Skin epidermis (tissue), 12 donors: ENCODE measurements around the gene C22orf23.

Experiments
- H3K27ac ChIP-seq, 21 experiments: fragments of 200-600 bp; sonication (generic) in 11 of 21; one replicate each; pipeline ENCODE4 v1.5.0; 2020; ENCODE audit warnings: mild to moderate bottlenecking in 3 of 21, inconsistent platforms in 2 of 21, moderate library complexity in 2 of 21
- H3K4me3 ChIP-seq, 7 experiments: fragments of 200-600 bp; sonication (generic) in 2 of 7; one replicate each; pipeline ENCODE4 v1.5.0; 2020; ENCODE audit warnings: inconsistent platforms in 2 of 7, mild to moderate bottlenecking in 2 of 7, moderate library complexity in 1 of 7

C22orf23 gene

DNA sequence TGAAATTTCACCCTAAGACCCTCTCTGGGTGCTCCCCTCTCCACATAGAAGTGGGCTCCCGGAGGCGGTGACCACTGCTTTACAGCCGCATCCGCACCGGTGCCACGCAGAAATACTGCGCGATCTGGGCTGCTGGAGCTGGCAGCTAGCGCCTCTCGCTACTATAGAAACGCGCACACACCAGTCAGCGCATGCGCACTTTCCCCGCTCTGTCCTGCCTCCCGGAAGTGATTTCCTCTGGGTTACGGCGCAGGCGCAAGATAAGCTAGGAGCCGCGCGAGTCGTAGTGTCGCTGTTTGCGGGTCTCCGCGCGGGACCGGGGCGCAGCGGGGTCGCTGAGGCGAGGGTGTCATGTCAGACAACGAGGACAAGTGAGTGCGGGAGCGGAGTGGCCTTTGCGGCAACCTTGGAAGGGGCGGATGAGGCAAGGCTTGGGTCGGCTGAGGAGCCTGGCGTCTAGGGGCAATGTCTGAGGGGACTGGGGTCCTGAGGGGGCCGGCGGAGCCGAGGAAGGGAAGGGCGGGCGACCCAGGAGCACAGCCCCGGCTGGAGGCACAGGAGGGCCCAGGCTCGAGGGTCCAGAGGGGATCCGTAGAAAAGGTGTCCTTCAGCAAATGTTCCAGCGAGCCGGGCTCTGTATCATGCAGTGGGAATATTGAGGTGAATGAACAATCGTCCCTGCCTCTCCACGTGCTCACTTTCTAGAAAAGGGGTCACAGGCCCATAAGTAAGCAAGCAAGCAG lies at the start of gene C22orf23, which contains the start of gene POLR2F:
C22orf23 (minus strand) TSS at position 165 of the 743 bp plus-strand sequence. CDS start 452 bp downstream, outside the sequence.
POLR2F (plus strand) TSS at position 263 of the 743 bp plus-strand sequence; CDS start at position 352, 89 bp downstream.
- peak within 1 kb of the TSS; percentile 79 to 97 (median 90) for H3K4me3 ChIP-seq
- peak within 1 kb of the TSS; percentile 61 to 92 (median 87) for H3K27ac ChIP-seq

DNA sequence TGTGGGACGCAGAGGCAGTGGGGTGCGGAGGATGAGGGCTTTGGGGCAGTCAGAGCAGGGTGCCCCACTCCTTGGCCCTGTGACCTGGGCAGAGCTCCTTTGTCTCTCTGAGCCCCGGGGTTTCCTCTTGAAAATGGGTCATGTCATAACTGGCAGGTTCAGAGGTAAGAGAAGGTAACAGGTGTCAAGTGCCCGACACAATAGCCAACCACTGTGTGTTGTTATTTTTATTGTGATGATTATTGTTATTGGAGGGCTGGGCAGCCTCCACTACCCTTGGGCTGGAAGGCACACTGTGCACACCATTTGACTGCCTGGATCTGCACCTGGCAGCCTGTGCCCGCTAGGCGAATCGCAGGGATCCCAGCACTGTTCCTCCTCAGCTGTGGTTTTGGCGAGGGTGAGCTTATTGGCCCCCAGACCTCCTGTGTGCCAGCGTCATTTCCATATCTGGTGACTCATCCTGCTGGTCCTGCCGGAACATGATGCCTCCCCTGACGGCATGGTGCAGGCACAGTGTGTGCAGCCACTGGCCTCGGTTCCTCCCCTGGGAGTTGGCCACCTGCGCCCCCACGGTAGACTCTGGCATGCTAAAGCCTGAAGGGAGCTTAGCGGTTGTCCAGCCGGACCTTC lies 46.4 kb upstream of the C22orf23 start:
- H3K4me3 ChIP-seq: no peak overlapping the region
- peak overlapping the region in 8 of 21 experiments; percentile 15 to 67 (median 46) for H3K27ac ChIP-seq

DNA sequence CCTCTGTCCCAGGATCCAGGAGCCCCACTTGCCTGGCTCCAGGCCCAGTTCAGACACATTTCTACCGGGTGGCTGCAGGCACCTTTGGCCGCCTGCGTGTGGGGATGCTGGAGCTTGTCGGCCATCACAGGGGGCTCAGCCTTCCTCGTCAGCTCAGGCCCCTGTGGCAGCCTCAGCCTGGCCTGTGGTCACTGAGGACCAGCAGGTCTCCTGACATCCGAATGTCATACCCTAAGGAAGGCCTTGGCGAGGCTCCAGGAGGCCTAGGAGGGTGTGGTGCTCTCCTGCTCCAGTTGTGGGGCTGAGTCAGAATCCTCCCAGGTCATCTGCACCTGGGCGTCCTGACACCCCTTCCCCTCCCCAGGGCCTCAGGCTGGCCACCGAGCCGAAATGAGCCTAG lies 45.8 kb upstream of the C22orf23 start:
- Histone ChIP-seq H3K27ac (peak overlapping the region in 8 of 21 experiments; percentile 6 to 67 (median 44)), H3K4me3 (no peak overlapping the region)

DNA sequence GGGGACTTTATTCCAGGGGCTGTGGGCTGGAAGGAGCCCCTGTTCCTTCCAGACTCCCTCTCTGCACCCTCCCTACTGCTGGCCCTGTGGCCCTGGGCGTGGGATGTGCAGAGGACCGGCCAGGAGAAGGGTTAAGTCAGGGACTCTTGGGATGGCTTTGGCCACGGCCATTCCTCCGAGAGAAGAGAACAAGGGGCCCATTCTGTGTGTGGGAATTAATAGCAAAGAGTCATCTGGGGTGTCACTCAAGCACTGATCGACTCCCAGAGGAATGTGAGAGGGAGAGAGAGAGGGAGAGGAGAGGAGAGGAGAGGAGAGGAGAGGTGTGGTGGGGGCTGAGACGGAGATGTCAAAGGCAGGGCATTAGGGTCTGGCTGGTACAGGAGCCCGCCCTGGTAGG lies 45.1 kb upstream of the C22orf23 start:
- H3K27ac ChIP-seq: peak overlapping the region in 8 of 21 experiments; percentile 6 to 67 (median 42)
- no peak overlapping the region for H3K4me3 ChIP-seq

DNA sequence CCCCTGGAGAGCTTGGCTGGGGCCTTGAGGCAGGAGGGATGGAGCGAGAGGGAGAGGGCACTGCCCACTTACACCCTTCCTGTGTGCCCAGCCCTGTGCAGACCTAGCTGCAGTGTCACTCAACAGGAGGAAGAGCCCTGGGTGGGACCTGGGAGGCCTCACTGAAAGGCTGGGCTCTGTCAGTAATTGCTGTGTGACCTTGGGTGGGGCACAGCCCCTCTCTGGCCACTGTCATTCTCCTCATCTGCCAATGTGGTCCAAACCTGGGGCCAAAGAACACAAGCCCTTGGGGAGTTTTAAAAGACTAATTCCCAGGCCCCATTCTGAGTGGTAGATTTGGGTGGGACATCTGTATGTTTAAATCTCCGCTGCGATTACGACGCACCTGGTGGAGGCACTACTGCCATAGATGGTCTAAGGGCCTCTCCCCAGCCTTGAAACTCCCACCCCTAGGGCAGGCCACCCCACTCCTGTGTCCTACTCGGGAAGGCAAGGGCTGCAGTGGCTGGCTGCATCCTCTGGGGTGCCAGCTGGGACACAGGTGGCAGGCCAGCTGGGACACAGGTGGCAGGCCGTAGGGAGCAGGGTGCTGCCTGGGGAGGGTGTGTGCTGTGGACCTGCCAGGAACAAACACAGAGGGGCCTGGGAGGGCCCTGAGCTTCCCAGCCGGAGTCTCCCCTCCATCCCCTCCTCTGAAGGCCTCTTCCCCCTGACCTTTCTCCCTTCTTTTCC lies 43.3 kb upstream of the C22orf23 start:
- peak overlapping the region in 9 of 21 experiments; percentile 13 to 75 (median 32) for H3K27ac ChIP-seq
- no peak overlapping the region for H3K4me3 ChIP-seq

DNA sequence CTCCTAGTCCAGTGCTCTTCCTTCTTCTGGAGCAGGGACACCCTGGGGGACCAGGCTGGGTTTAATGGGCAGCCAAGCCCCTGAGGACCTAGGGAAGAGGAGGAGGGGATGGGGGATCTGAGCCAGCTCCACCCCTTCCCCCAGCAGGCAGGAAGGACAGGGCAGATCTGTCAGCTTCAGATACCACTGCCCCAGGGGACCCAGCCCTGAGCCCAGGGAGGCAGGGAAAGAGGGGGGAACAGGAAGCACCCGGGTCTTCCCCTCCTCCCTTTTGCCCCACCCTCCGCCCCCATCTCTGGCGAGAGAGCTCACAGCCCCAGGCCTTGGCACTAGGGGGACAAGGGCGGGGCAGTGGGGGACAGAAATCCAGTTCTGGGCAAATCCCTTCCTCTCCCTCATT lies 42.7 kb upstream of the C22orf23 start:
- Histone ChIP-seq H3K4me3 (no peak overlapping the region), H3K27ac (peak overlapping the region in 9 of 21 experiments; percentile 13 to 75 (median 31))

DNA sequence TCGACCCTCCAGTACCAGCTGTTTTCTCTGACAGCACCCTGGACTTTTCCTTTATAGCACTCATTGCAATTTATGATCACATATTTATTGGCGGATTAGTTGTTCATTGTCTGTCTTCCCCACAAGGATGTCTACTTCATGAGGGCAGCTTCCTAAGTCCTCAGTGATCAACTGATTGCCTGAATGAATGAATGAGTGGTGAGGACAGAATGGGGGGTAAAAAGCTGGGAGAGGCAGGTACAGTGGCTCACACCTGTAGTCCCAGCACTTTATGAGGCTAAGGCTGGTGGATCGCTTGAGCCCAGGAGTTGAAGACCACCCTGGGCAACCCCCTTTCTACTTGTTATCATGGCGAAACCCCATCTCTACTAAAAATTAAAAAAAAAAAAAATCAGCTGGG lies 42.1 kb upstream of the C22orf23 start:
- Histone ChIP-seq H3K27ac (peak overlapping the region in 2 of 21 experiments; percentile 27 to 75), H3K4me3 (no peak overlapping the region)

DNA sequence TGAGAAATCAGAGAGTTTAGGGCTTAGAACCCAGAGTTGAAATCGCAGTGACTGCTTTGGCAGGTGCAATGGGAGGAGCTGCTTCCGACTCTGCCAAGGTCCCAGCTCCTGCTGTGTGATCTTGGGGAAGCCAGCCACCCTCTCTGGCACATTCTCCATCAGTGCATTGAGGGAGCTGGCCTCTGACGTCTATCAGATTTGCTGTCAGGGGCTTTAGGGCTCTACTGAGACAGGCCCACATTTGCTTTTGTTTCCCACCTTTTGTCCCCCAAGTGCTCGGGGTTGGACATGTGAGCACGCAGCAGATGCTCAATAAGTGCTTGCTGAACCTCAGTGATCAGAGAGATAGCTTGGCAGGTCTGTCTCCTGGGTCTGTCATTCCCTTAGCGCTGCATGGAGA lies 41.6 kb upstream of the C22orf23 start:
- Histone ChIP-seq H3K4me3 (no peak overlapping the region), H3K27ac (peak overlapping the region in 1 of 21 experiments; percentile 11)

DNA sequence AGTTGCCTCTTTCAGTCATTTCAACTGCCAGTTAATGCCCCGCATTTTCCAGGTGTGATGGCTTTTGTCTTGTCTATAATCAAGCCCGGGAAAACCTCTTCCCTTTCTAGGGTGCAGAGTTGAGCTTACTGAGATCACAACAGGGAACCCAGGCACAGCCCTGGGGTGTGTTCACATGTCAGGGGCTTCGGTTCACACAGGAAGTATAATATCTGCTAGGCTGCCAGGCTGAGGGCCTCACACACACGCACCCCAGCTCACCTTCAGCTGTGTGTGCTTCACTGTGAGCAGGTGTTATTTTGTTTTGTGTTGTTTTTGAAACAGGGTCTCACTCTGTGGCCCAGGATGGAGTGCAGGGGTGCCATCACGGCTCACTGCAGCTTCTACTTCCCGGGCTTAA lies 40.6 kb upstream of the C22orf23 start:
- H3K4me3 ChIP-seq: no peak overlapping the region
- no peak overlapping the region for H3K27ac ChIP-seq

DNA sequence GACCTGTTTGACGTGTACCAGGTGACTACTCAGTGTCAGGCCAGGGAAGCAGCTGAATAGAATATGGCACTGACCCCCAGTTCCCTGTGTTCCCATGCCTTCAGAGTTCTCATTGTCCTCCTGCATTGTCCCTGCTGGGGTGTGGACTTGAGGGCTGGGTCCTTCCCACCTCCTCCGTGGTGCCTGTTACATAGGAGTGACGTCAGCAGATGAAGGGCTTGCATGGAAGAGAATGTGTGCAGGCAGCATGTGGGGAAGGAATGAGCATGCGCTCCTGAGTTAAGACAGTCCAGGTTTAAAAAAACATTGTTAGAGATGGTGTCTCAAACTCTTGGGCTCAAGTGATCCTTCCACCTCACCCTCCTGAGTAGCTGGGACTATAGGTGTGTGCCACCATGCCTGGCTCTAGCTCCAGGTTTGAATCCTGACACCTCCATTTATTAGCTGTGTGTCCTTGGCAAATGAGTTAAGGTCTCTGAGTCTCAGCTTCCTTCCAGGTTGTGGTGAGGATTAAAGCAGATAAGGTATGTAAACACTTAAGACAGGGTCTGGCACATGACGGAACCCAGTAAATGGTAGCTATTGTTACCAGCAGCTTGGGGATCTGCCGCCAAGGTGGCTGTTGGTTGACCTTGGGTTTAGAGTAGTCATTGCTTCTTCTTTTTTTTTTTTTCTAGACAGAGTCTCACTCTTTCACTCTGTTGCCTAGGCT lies 38.5 kb upstream of the C22orf23 start:
- Histone ChIP-seq H3K27ac (no peak overlapping the region), H3K4me3 (no peak overlapping the region)

DNA sequence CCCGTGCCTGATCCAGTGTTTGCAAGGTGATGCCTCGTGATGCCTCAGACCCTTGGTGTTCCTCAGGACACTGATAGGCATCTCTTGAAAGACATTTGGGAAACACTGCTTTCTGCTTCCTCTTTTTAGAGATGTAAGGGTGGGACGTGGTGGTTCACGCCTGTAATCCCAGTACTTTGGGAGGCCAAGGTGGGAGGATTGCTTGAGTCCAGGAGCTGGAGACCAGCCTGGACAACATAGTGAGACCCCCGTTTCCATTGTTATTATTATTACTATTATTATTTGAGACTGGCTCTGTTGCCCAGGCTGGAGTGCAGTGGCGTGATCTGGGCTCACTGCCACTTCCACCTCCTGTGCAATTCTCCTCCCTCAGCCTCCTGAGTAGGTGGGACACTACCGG lies 37.5 kb upstream of the C22orf23 start:
- Histone ChIP-seq H3K27ac (peak overlapping the region in 1 of 21 experiments; percentile 13), H3K4me3 (no peak overlapping the region)

DNA sequence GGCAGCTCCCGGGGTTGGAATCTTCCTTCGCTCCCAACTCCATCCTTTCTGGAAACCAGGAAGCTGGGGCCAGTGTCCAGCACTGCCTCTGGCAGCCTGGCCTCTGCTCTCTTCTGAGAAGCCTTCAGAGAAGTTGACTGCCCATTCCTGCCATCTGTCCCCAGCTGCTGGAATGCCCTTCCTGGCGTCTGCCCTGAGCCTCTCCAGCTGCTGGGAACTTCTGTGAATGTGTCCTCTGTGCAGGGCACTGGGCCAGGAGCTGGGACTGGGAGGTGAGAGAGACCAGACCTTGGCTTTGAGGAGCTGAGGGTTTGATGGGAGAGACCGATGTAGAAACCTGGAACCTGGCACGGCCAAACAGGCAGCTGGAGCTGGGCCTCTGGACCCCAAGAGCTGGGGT lies 36.9 kb upstream of the C22orf23 start:
- Histone ChIP-seq H3K27ac (peak overlapping the region in 1 of 21 experiments; percentile 13), H3K4me3 (no peak overlapping the region)

DNA sequence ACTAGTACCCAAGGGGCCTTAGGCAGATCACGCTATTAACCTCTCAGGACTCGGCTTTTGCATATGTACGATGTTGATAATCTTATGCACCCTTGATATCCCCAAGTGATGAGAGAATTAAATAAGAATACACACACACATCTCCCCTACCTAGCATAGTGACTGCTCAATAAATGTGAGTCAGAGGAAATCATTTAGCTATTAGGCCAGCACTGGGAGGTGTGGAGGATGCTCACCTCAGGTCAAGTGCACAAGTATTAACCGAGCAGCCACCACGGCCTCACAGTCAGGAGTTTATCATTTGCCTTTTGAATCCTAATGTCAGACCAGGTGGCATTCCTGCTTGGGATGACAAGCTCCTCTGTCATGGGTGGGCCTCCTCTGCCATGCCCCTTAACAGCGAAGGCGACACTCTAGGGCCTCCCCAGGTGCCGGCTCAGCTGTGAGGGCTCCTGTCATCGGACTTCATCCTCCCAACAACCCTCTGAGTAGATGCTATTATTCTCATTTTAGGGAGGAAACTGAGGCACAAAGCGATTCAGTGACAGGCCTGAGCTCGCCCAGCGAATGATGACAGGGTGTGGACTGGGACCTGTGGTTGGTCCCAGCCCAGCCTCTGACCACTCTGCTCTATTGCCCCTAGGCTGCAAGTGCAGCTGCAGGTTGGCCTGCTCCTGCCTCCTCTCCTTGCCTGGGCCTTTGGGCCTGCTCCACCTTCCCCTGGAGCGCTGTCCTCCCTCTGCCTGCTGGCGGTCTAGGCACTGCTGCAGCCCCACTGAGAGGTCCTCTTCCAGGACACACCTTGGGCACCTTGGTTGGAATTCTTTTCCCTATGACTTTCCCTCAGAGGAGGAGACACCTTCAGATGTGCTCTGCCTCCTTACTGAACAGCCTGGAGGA lies 36.0 kb upstream of the C22orf23 start:
- H3K4me3 ChIP-seq: no peak overlapping the region
- H3K27ac ChIP-seq: peak overlapping the region in 1 of 21 experiments; percentile 44

DNA sequence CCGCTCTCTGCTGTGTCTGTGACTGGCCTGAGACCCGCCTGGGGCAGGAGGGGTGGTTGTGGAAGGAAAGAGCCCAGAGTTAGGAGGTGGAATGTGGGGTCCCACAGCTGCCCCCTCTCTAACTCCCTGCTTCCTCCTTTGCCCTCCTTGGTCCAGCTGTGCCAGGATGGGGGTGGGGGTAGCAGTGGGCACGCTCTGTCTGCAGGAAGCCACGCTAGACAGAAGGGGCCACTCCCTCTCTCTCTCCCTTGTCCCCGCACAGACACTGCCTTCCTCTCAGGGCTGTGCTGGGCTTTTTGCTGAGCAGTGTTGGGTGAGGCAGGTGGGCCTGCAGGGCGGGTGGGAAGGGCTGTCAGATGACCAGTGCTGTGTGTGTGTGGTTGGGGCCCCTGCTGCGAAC lies 33.0 kb upstream of the C22orf23 start:
- peak overlapping the region in 2 of 21 experiments; percentile 19 to 73 for H3K27ac ChIP-seq
- no peak overlapping the region for H3K4me3 ChIP-seq

DNA sequence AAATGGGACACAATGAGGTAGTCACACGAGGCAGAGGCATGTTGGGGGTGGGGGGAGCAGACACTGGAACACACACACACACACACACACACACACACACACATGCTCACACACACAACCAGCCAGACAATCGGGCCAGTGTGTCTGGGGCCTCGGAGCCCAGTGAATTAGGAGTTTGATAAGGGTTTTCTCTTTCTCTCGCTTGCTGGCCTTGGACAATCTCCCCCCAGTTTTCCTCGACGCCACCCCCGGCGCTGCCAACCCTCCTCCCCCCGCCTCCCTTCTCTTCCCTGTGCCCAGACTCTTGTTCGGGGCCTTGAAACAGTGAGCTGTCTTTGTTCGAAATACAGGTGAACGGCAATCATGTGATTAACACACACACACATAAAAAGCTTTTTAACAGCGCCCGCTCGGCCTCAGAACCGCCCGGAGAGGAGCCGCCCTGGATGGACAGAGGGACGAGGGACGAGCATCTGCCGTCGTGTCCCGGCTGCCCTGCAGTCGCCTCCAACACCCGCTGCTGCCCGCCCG lies 32.4 kb upstream of the C22orf23 start:
- Histone ChIP-seq H3K27ac (peak overlapping the region in 3 of 21 experiments; percentile 19 to 73 (median 27)), H3K4me3 (no peak overlapping the region)

DNA sequence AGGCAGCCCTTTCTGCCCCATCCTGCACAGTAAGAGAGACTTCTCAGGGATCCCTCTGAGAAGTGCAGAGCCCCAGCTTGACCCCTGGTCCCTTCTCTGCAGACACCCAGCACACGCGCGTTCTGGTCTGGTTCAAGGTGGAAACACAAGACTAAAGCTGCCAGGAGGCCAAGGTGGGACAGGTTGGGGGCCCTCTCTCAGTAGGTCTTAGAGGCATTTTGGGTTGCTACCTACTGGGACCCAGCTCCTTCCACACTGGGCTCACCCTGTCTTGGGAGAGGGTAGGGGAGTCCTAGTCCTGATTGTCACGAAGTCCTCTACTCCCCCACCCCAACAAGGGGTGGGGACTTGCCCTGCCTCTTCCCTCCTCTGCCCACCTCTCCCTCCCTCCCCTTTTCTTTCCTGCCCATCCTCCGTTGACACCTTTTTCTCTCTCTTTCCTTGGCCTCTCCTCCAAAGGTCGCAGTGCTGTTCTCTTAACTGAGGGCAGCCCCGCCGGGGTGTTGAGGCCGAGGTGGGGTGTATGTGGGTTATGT lies 31.7 kb upstream of the C22orf23 start:
- peak overlapping the region in 2 of 21 experiments; percentile 9 to 32 for H3K27ac ChIP-seq
- no peak overlapping the region for H3K4me3 ChIP-seq

DNA sequence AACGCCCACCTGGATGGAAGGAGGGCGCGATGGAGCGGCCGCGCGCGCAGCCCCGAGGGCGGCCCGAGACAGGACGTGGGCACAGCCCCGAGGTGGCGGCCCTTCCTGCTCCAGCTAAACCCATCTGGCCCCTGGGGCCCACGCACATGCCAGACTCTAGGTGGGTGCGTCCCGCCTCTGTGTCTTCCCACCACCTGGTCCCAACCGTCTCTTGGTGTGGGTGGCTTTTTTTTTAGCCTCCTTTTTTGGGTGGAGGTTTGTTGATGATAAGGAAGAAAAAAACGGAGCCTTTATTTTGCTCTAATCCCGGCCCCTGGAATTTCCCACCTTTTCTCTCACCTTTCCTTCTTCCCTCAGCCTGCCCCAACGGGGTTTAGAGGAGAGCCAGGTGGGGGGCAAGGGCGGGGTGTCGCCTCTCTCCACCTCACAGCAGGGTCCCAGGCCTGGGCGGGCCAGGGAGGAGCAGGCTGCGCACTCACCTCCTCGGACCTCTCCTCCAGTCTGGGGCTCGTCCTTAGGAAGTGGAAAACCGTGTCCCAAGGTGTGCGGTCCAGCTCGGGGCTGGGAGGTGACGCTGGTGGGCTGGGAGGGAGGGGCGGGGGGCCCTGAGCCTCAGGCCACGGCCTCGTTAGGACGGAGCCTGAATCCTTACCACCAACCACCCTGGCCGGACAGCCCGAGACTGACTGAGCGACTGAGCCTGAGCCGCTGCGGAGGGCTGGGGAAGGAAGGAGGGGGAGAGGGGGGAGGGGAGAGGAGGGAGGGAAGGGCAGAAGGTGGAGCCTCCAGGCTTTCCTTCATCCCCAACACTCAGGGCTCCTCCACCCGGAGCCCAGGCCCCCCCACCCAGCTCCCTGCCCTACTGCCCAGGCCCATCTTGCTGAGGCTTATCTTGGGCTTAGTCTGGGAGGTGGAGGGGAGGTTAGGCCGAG lies 30.7 kb upstream of the C22orf23 start, which contains the start of gene SOX10:
SOX10 (minus strand) TSS at position 696 of the 932 bp plus-strand sequence. CDS start 771 bp downstream, outside the sequence.
- peak within 1 kb of the TSS in 7 of 21 experiments; percentile 26 to 78 (median 48) for H3K27ac ChIP-seq
- H3K4me3 ChIP-seq: peak within 1 kb of the TSS in 1 of 7 experiments; percentile 1
